ENCODE data around the gene PPID. TPM values are rescaled to one million over a fixed set of nuclear protein-coding genes. Genes with fewer than 3 reads are reported as not detected.

PPID gene
- total RNA-seq, 2 donors from 2014 or later = 20.3 to 48.5 TPM

- Histone ChIP-seq H3K27ac (no peak overlapping the region), H3K27me3 (no peaks in the 10 kb centered on the region), H3K4me3 (no peak overlapping the region), H3K36me3 (no peaks in the 10 kb centered on the region), H3K9ac (ENCODE audit: low read depth in 2 of 2, low read length in 2 of 2) (no peak overlapping the region), H3K9me3 (no peaks in the 10 kb centered on the region), H3K4me1 (no peaks in the 10 kb centered on the region)
- intact Hi-C loops (cut with DNase I) = no loop called here
- TF ChIP-seq CTCF (IDR thresholded peaks at IDR 0.05) = no peak
- DNase-seq = no peak
Measured at GRCh38 chr4:158741326-158742021, 18.3 kb upstream of the PPID start.

DNA sequence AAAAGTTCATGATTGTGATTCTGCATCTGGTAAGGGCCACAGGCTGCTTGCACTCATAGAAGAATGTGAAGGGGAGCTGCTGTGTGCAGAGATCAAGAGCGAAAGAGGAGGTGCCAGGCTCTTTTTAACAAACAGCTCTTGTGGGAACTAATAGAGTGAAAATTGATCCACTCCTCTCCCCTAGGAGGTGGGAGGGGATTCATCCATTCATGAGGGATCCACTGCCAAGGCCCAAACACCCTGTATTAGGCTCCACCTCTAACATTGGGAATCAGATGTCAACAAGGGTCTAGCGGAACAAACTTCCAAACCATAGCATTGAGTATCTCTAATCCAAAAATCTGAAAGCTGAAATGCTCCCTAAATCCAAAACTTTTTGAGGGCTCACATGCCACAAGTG, 16.4 kb upstream of the PPID start:
- no peak for DNase-seq
- no peak for TF ChIP-seq CTCF (IDR thresholded peaks at IDR 0.05)

GRCh38 chr4:158738866-158739265, 15.7 kb upstream of the PPID start:
- DNase-seq = no peak
- H3K27ac ChIP-seq = no peak overlapping the region

More for the DNA sequence above, 16.4 kb upstream of the PPID start:
- intact Hi-C loops (cut with DNase I) = no loop called here
- no peaks in the 10 kb centered on the region for H3K9me3 ChIP-seq
- no peak overlapping the region for H3K27ac ChIP-seq
- H3K4me3 ChIP-seq = no peak overlapping the region
- H3K4me1 ChIP-seq = no peaks in the 10 kb centered on the region
- no peaks in the 10 kb centered on the region for H3K27me3 ChIP-seq
- H3K36me3 ChIP-seq = no peaks in the 10 kb centered on the region
- H3K9ac ChIP-seq (ENCODE audit: low read depth in 2 of 2, low read length in 2 of 2) = no peak overlapping the region

DNA sequence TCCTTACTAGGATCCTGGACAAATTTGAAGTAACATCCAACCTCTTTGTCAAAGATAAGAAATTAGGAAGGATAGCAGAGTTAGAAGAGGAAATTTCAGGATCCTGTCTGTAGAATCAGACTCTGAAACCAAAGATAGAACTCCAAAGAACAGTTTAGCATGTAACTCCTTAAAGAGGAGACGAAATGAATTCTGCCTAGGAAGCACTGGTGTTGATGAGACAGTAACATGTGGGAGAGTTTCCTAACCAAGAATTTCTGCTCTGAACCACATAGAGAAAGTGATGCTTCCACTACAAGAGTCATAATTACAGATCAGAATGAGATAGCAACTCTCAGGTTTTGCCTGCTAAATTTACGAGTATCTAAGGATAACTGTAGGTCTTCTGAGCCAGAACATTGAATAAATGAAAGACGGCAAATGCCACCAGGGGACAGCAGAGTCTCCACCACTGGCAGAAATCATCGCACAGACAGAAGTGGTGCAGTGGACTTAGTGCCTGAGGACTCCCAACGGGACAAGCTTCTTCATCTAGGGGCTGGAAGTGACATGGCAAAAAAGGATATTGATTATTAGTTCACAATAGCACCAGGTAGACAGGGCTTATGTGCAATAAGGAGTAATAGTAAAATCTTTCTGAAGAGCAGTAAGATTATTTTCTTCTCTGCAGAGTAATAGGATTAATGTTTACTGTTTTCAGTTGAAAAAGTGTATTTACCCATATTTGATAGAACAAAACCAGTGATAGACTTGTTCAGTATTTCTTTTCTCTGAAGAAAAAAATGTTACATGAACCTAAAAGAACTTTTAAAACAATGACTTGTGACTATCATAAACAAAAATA, 6.7 kb upstream of the PPID start:
- intact Hi-C loops (cut with DNase I) = loop anchor here (2.0 to 10.0 kb wide), 4 partner anchors 32 to 475 kb away; no protein-coding TSS in a partner anchor
- Histone ChIP-seq H3K36me3 (no peaks in the 10 kb centered on the region), H3K4me3 (no peak overlapping the region), H3K9ac (ENCODE audit: low read depth in 2 of 2, low read length in 2 of 2) (no peak overlapping the region), H3K9me3 (no peaks in the 10 kb centered on the region), H3K27me3 (no peaks in the 10 kb centered on the region), H3K4me1 (no peaks in the 10 kb centered on the region), H3K27ac (no peak overlapping the region)
- TF ChIP-seq CTCF (IDR thresholded peaks at IDR 0.05) = peak; percentile 91
- peak; percentile 72 for DNase-seq

More at GRCh38 chr4:158738866-158739265, 15.7 kb upstream of the PPID start:
- intact Hi-C loops (cut with DNase I) = no loop called here
- TF ChIP-seq CTCF (IDR thresholded peaks at IDR 0.05) = no peak
- Histone ChIP-seq H3K4me3 (no peak overlapping the region), H3K9me3 (no peaks in the 10 kb centered on the region), H3K9ac (ENCODE audit: low read depth in 2 of 2, low read length in 2 of 2) (no peak overlapping the region), H3K36me3 (no peaks in the 10 kb centered on the region), H3K27me3 (no peaks in the 10 kb centered on the region), H3K4me1 (no peaks in the 10 kb centered on the region)

- H3K36me3 ChIP-seq = no peaks in the 10 kb centered on the region
- H3K27ac ChIP-seq = no peak overlapping the region
- no peaks in the 10 kb centered on the region for H3K4me1 ChIP-seq
- H3K9me3 ChIP-seq = no peaks in the 10 kb centered on the region
- no peak for DNase-seq
- no peak for TF ChIP-seq CTCF (IDR thresholded peaks at IDR 0.05)
- intact Hi-C loops (cut with DNase I) = loop anchor here (5.0 to 10.0 kb wide), 3 partner anchors 34 to 477 kb away; no protein-coding TSS in a partner anchor
- H3K9ac ChIP-seq (ENCODE audit: low read depth in 2 of 2, low read length in 2 of 2) = no peak overlapping the region
- H3K27me3 ChIP-seq = no peaks in the 10 kb centered on the region
- H3K4me3 ChIP-seq = no peak overlapping the region
Measured at GRCh38 chr4:158728236-158728635, 5.0 kb upstream of the PPID start.

Data from colonic mucosa (tissue), 4 donors.